WTC11 (cell line): ENCODE measurements around the gene ENAH. TPM values are rescaled to one million over a fixed set of nuclear protein-coding genes. Genes with fewer than 3 reads are reported as not detected.

Source experiments
- ATAC-seq: fragments of 200-7000 bp; cut with Tn5 transposase; 2 replicates; pipeline ENCODE4 v1.10.0; 2021; ENCODE audit warnings: mild to moderate bottlenecking, moderate library complexity
- CTCF ChIA-PET: fragments of 300-600 bp; sonication (Branson Sonifier 250); formaldehyde crosslinking; loops from one replicate; lab custom pipeline; 2021; ENCODE audit warnings: antibody characterized with exemption; lab: Charles Lee
- POLR2A ChIA-PET: fragments of 350-600 bp; sonication (Branson Sonifier 250); formaldehyde crosslinking; loops from one replicate; lab custom pipeline; 2021; ENCODE audit warnings: antibody characterized with exemption; lab: Charles Lee
- DNase-seq: peaks from one replicate; pipeline ENCODE4 v3.0.0; 2021; ENCODE audit warnings: low spot score
- H3K27ac Mint-ChIP-seq: 2 replicates; pipeline ENCODE4 v1.8.0; 2021; ENCODE audit warnings: mixed read lengths
- H3K27me3 Mint-ChIP-seq: 2 replicates; pipeline ENCODE4 v1.8.0; 2021; ENCODE audit warnings: low read depth, mild to moderate bottlenecking, moderate library complexity, mixed read lengths
- H3K36me3 Mint-ChIP-seq: 2 replicates; pipeline ENCODE4 v1.8.0; 2021; ENCODE audit warnings: mixed read lengths
- H3K4me1 Mint-ChIP-seq: 2 replicates; pipeline ENCODE4 v1.8.0; 2022; ENCODE audit warnings: mixed read lengths
- H3K4me3 Mint-ChIP-seq: 2 replicates; pipeline ENCODE4 v1.8.0; 2021; ENCODE audit warnings: mild to moderate bottlenecking, moderate library complexity, mixed read lengths
- H3K9me3 Mint-ChIP-seq: 2 replicates; pipeline ENCODE4 v1.8.0; 2021; ENCODE audit warnings: mixed read lengths
- ATF1 ChIP-seq: sonication (generic); formaldehyde crosslinking; IDR thresholded peaks from 2 replicates; pipeline ENCODE4 v1.8.1; 2023; ENCODE audit warnings: mild to moderate bottlenecking, moderate library complexity, missing genetic modification reagents
- E2F4 ChIP-seq: sonication (generic); formaldehyde crosslinking; IDR thresholded peaks from 2 replicates; pipeline ENCODE4 v1.8.1; 2022; ENCODE audit warnings: low read depth, mild to moderate bottlenecking, moderate library complexity, missing genetic modification reagents, borderline replicate concordance
- EMX1 ChIP-seq: fragments of 250-450 bp; sonication (Bioruptor Pico); IDR thresholded peaks from 2 replicates; pipeline ENCODE4 v1.8.0; 2021; ENCODE audit warnings: mild to moderate bottlenecking
- FOXP1 ChIP-seq: sonication (generic); formaldehyde crosslinking; IDR thresholded peaks from 2 replicates; pipeline ENCODE4 v1.8.0; 2022; ENCODE audit warnings: missing genetic modification reagents, mild to moderate bottlenecking, moderate library complexity, borderline replicate concordance
- GABPB1 ChIP-seq: sonication (generic); formaldehyde crosslinking; IDR thresholded peaks from 2 replicates; pipeline ENCODE4 v1.8.1; 2023; ENCODE audit warnings: mild to moderate bottlenecking, missing genetic modification reagents
- HMGXB4 ChIP-seq: sonication (generic); formaldehyde crosslinking; IDR thresholded peaks from 2 replicates; pipeline ENCODE4 v1.8.1; 2023; ENCODE audit warnings: mild to moderate bottlenecking, moderate library complexity, missing genetic modification reagents
- KAT7 ChIP-seq: sonication (generic); formaldehyde crosslinking; IDR thresholded peaks from 2 replicates; pipeline ENCODE4 v1.8.1; 2023; ENCODE audit warnings: missing genetic modification reagents, mild to moderate bottlenecking, borderline replicate concordance
- OVOL2 ChIP-seq: fragments of 250-450 bp; sonication (Bioruptor Pico); IDR thresholded peaks from 2 replicates; pipeline ENCODE4 v1.9.0; 2021; ENCODE audit warnings: mild to moderate bottlenecking, borderline replicate concordance
- RELA ChIP-seq: sonication (generic); formaldehyde crosslinking; IDR thresholded peaks from 2 replicates; pipeline ENCODE4 v1.8.1; 2022; ENCODE audit warnings: missing genetic modification reagents, mild to moderate bottlenecking, borderline replicate concordance
- SMAD3 ChIP-seq: sonication (generic); formaldehyde crosslinking; IDR thresholded peaks from 2 replicates; pipeline ENCODE4 v1.8.0; 2022; ENCODE audit warnings: missing genetic modification reagents, mild to moderate bottlenecking, borderline replicate concordance
- SP1 ChIP-seq: sonication (generic); formaldehyde crosslinking; conservative IDR thresholded peaks from 2 replicates; pipeline ENCODE4 v1.8.1; 2022; ENCODE audit warnings: missing genetic modification reagents
- ZNF263 ChIP-seq: sonication (generic); formaldehyde crosslinking; IDR thresholded peaks from 2 replicates; pipeline ENCODE4 v1.8.1; 2022; ENCODE audit warnings: low read depth, mild to moderate bottlenecking, moderate library complexity, missing genetic modification reagents
- ZNF423 ChIP-seq: fragments of 250-450 bp; sonication (Bioruptor Pico); IDR thresholded peaks from 2 replicates; pipeline ENCODE4 v2.1.2; 2022; ENCODE audit warnings: mild to moderate bottlenecking, moderate library complexity
- ZNF532 ChIP-seq: fragments of 250-450 bp; sonication (Bioruptor Pico); IDR thresholded peaks from 2 replicates; pipeline ENCODE4 v1.9.0; 2021; ENCODE audit warnings: mild to moderate bottlenecking, borderline replicate concordance
- total RNA-seq: library from RNA; stranded (reverse); gene quantifications from 3 replicates; pipeline ENCODE4 v1.2.3, GENCODE V29; 2021
- TF ChIP-seq, protein P1 (sequence below): sonication (generic); formaldehyde crosslinking; IDR thresholded peaks from 2 replicates; pipeline ENCODE4 v1.8.1; 2023; ENCODE audit warnings: mild to moderate bottlenecking, missing genetic modification reagents
- TF ChIP-seq, protein P2 (sequence below): fragments of 250-450 bp; sonication (Bioruptor Pico); conservative IDR thresholded peaks from 2 replicates; pipeline ENCODE4 v1.9.0; 2021; ENCODE audit warnings: mild to moderate bottlenecking
- TF ChIP-seq, protein P3 (sequence below): sonication (generic); formaldehyde crosslinking; IDR thresholded peaks from 2 replicates; pipeline ENCODE4 v1.8.0; 2023; ENCODE audit warnings: missing genetic modification reagents, mild to moderate bottlenecking, borderline replicate concordance
- TF ChIP-seq, protein P4 (sequence below): sonication (generic); formaldehyde crosslinking; conservative IDR thresholded peaks from 2 replicates; pipeline ENCODE4 v1.8.1; 2022; ENCODE audit warnings: mild to moderate bottlenecking, missing genetic modification reagents
- TF ChIP-seq, protein P5 (sequence below): sonication (generic); formaldehyde crosslinking; conservative IDR thresholded peaks from 2 replicates; pipeline ENCODE4 v1.8.1; 2023; ENCODE audit warnings: mild to moderate bottlenecking, low read depth, missing genetic modification reagents, moderate library complexity

The ENAH gene
- total RNA-seq, 1 experiment from 2014 or later = 227 TPM

DNA sequence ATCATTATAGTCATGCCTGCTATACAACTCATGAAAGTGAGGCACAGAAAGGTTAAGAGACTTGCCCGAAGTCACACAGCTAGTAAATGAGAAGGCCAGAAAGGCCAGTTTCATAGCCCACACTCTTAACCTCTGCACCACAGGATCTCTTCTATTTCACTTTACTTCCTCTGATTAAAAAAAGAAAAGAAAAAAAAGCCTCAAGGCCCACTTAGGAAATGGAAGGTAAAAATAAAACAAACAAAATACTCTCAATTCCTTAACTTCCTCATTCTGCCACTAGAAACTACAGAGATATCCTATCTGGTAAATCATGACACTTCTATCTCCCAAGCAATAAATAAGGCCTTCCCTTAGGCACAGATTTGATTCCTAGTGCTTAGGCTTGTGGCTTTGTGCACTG lies 7.6 kb upstream of the ENAH start:
- H3K36me3 Mint-ChIP-seq = no peaks in the 10 kb centered on the region
- no peak overlapping the region for H3K27ac Mint-ChIP-seq
- ChIA-PET CTCF (interaction anchor here (1.0 to 2.9 kb wide), 3 partner anchors 110 to 186 kb away, joined by 3 to 12 read pairs (median 6); no protein-coding TSS in a partner anchor), POLR2A (interaction anchor here (0.9 kb wide), 1 partner anchor 186 kb away, joined by 4 read pairs; no protein-coding TSS in a partner anchor)
- H3K4me1 Mint-ChIP-seq = peaks cover 2% of the 10 kb centered on the region
- H3K9me3 Mint-ChIP-seq = no peaks in the 10 kb centered on the region
- DNase-seq (no peak), ATAC-seq (no peak)
- H3K27me3 Mint-ChIP-seq = no peaks in the 10 kb centered on the region
- TF ChIP-seq, protein P1, sequence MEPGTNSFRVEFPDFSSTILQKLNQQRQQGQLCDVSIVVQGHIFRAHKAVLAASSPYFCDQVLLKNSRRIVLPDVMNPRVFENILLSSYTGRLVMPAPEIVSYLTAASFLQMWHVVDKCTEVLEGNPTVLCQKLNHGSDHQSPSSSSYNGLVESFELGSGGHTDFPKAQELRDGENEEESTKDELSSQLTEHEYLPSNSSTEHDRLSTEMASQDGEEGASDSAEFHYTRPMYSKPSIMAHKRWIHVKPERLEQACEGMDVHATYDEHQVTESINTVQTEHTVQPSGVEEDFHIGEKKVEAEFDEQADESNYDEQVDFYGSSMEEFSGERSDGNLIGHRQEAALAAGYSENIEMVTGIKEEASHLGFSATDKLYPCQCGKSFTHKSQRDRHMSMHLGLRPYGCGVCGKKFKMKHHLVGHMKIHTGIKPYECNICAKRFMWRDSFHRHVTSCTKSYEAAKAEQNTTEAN (CRISPR knock-in tag) = no peak
- no peak for TF ChIP-seq RELA (CRISPR knock-in tag)
- TF ChIP-seq OVOL2 (CRISPR knock-in tag) = no peak
- TF ChIP-seq EMX1 = no peak
- TF ChIP-seq ZNF423 (CRISPR knock-in tag) = no peak
- TF ChIP-seq, protein P2, sequence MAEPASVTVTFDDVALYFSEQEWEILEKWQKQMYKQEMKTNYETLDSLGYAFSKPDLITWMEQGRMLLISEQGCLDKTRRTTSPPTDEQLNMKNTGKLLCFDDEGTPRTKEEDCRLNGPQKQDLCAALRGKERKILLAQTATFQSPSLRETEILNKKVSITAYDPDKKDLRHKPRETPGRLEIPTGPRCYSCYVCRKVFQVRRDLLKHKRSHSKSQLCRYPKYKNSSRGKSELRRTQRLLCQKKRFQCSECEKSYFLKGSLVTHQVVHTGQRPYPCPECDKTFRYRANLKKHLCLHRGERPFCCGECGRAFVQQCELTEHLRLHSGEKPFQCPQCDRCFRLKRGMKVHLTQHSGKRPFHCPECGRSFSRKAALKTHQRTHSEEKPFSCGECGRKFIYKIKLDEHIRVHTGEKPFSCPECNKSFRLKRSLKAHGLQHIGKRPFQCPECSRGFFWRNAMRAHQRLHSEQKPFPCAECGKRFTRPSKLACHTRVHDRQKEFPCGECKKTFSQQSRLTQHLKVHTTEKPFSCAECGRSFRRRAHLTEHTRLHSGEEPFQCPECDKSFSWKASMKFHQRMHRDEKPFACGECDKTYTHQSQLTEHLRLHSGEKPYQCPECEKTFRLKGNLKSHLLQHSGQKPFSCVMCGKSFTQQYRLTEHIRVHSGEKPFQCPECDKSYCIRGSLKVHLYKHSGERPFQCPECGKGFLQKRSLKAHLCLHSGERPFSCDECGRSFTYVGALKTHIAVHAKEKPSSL (CRISPR knock-in tag) = no peak
- no peak for TF ChIP-seq KAT7 (CRISPR knock-in tag)
- TF ChIP-seq, protein P3, sequence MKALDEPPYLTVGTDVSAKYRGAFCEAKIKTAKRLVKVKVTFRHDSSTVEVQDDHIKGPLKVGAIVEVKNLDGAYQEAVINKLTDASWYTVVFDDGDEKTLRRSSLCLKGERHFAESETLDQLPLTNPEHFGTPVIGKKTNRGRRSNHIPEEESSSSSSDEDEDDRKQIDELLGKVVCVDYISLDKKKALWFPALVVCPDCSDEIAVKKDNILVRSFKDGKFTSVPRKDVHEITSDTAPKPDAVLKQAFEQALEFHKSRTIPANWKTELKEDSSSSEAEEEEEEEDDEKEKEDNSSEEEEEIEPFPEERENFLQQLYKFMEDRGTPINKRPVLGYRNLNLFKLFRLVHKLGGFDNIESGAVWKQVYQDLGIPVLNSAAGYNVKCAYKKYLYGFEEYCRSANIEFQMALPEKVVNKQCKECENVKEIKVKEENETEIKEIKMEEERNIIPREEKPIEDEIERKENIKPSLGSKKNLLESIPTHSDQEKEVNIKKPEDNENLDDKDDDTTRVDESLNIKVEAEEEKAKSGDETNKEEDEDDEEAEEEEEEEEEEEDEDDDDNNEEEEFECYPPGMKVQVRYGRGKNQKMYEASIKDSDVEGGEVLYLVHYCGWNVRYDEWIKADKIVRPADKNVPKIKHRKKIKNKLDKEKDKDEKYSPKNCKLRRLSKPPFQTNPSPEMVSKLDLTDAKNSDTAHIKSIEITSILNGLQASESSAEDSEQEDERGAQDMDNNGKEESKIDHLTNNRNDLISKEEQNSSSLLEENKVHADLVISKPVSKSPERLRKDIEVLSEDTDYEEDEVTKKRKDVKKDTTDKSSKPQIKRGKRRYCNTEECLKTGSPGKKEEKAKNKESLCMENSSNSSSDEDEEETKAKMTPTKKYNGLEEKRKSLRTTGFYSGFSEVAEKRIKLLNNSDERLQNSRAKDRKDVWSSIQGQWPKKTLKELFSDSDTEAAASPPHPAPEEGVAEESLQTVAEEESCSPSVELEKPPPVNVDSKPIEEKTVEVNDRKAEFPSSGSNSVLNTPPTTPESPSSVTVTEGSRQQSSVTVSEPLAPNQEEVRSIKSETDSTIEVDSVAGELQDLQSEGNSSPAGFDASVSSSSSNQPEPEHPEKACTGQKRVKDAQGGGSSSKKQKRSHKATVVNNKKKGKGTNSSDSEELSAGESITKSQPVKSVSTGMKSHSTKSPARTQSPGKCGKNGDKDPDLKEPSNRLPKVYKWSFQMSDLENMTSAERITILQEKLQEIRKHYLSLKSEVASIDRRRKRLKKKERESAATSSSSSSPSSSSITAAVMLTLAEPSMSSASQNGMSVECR (CRISPR knock-in tag) = no peak
- no peak for TF ChIP-seq E2F4 (CRISPR knock-in tag)
- TF ChIP-seq ZNF263 (CRISPR knock-in tag) = no peak
- TF ChIP-seq SMAD3 (CRISPR knock-in tag) = no peak
- no peak for TF ChIP-seq SP1 (CRISPR knock-in tag)
- no peak for TF ChIP-seq HMGXB4 (CRISPR knock-in tag)
- TF ChIP-seq, protein P4, sequence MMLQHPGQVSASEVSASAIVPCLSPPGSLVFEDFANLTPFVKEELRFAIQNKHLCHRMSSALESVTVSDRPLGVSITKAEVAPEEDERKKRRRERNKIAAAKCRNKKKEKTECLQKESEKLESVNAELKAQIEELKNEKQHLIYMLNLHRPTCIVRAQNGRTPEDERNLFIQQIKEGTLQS = no peak
- no peak for TF ChIP-seq FOXP1
- TF ChIP-seq GABPB1 (CRISPR knock-in tag) = no peak
- TF ChIP-seq ZNF532 (CRISPR knock-in tag) = no peak
- TF ChIP-seq ATF1 = no peak
- TF ChIP-seq, protein P5, sequence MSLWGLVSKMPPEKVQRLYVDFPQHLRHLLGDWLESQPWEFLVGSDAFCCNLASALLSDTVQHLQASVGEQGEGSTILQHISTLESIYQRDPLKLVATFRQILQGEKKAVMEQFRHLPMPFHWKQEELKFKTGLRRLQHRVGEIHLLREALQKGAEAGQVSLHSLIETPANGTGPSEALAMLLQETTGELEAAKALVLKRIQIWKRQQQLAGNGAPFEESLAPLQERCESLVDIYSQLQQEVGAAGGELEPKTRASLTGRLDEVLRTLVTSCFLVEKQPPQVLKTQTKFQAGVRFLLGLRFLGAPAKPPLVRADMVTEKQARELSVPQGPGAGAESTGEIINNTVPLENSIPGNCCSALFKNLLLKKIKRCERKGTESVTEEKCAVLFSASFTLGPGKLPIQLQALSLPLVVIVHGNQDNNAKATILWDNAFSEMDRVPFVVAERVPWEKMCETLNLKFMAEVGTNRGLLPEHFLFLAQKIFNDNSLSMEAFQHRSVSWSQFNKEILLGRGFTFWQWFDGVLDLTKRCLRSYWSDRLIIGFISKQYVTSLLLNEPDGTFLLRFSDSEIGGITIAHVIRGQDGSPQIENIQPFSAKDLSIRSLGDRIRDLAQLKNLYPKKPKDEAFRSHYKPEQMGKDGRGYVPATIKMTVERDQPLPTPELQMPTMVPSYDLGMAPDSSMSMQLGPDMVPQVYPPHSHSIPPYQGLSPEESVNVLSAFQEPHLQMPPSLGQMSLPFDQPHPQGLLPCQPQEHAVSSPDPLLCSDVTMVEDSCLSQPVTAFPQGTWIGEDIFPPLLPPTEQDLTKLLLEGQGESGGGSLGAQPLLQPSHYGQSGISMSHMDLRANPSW (CRISPR knock-in tag) = no peak
- H3K4me3 Mint-ChIP-seq = no peak overlapping the region
